Heart left ventricle (tissue), 13 donors: ENCODE results near the gene TPK1.

Experiments
- POLR2A ChIP-seq, 2 donors: fragments of 450-650 bp; IDR thresholded peaks; one replicate each; pipeline ENCODE4 v1.6.1; 2017; ENCODE audit warnings: antibody characterized with exemption in 2 of 2, mild to moderate bottlenecking in 2 of 2, moderate library complexity in 2 of 2
- TF ChIP-seq, protein P1 (sequence below), 12 donors: fragments of 200-600 bp; sonication (generic) in 4 of 12; IDR thresholded peaks; one replicate each; pipeline versions ENCODE4 v1.5.0 to v1.8.0; 2018 to 2022; ENCODE audit warnings: antibody characterized with exemption in 12 of 12, mild to moderate bottlenecking in 5 of 12
- donor health status: ischemic (EF 13 %, LVEDD 7.1; RV severe dilation, severe dysfunction).
- donor health status: DM: no; HTN: yes; CAD: no.
- donor health status: DM: no; HTN: no; CAD: no.
- donor health status: ischemic (EF 25% LVEDD 6.9; RV normal size, moderate dysfunction).
- donor health status: ischemic (EF 25% LVEDD 5.7; RV mildly dilated, moderate dysfunction).
- donor health status: ischemic (EF 35%, LVEDD 5.7; RV mildly dilated, moderate dysfunction).
- donor health status: nonischemic (EF 11% LVEDD 7.7; RV severe dilation, severe dysfunction).
- donor health status: DM: yes; HTN: yes; CAD: no.
- donor health status: PGD.
- donor health status: ischemic (EF 29% LVEDD 5.4; RV normal size, mild dysfunction).
- donor health status: nonischemic (EF 23%, LVEDD 6.1; RV moderate dilation, normal function).

DNA sequence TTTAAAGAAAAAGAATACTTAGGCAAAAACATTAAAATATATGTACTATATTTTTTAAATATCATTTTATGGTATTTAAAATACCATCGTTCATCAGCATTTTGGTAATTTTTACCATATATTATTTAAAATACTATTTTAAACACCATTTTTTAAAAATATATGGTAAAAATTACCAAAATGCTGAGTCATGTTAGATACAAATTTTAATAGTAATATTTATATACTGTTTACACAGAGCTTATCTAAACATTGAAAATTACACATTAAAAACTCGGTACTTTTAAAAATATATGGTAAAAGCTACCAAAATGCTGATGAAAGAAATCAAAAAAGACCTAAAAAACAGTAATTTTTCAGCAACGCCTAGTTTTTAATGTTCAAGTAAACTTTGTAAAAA lies 105.6 kb downstream of the TPK1 start:
- TF ChIP-seq, protein P1, sequence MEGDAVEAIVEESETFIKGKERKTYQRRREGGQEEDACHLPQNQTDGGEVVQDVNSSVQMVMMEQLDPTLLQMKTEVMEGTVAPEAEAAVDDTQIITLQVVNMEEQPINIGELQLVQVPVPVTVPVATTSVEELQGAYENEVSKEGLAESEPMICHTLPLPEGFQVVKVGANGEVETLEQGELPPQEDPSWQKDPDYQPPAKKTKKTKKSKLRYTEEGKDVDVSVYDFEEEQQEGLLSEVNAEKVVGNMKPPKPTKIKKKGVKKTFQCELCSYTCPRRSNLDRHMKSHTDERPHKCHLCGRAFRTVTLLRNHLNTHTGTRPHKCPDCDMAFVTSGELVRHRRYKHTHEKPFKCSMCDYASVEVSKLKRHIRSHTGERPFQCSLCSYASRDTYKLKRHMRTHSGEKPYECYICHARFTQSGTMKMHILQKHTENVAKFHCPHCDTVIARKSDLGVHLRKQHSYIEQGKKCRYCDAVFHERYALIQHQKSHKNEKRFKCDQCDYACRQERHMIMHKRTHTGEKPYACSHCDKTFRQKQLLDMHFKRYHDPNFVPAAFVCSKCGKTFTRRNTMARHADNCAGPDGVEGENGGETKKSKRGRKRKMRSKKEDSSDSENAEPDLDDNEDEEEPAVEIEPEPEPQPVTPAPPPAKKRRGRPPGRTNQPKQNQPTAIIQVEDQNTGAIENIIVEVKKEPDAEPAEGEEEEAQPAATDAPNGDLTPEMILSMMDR (IDR thresholded peaks at IDR 0.05), result no peak
- no peak for TF ChIP-seq POLR2A (IDR thresholded peaks at IDR 0.05)
